OCI-LY3 (cell line): ENCODE measurements around the gene LENEP.

Experiments used
- H2AFZ ChIP-seq: fragments of 200-600, 300-600 bp; shearing (Covaris generic); 2 replicates; pipeline ENCODE4 v1.6.0; 2014; ENCODE audit warnings: antibody characterized with exemption, low read depth, low read length
- H3K27ac ChIP-seq: fragments of 200-600, 300-600 bp; sonication (generic); 2 replicates; pipeline ENCODE4 v1.5.1; 2014; ENCODE audit warnings: mild to moderate bottlenecking, low read length, moderate library complexity, mixed read lengths
- H3K27me3 ChIP-seq: fragments of 200-600, 300-600 bp; sonication (generic); 2 replicates; pipeline ENCODE4 v1.6.1; 2014; ENCODE audit warnings: low read depth, low read length, mixed read lengths
- H3K36me3 ChIP-seq: fragments of 200-600, 300-600 bp; sonication (generic); replicated peaks from 2 replicates; pipeline ENCODE3; 2014; ENCODE audit warnings: low read depth, low read length, mixed read lengths
- H3K4me1 ChIP-seq: fragments of 300-600, 200-600 bp; sonication (generic); 2 replicates; pipeline ENCODE4 v1.6.1; 2014; ENCODE audit warnings: low read length, mixed read lengths
- H3K4me2 ChIP-seq: fragments of 200-600, 300-600 bp; sonication (generic); 2 replicates; pipeline ENCODE4 v1.6.1; 2014; ENCODE audit warnings: low read length, mixed read lengths
- H3K4me3 ChIP-seq: fragments of 300-600, 200-600 bp; sonication (generic); 2 replicates; pipeline ENCODE4 v1.5.1; 2014; ENCODE audit warnings: antibody characterized with exemption, mild to moderate bottlenecking, low read length, moderate library complexity
- H3K79me2 ChIP-seq: fragments of 300-600, 200-600 bp; shearing (Covaris generic); 2 replicates; pipeline ENCODE4 v1.6.1; 2014; ENCODE audit warnings: mild to moderate bottlenecking, low read length, mixed read lengths
- H3K9ac ChIP-seq: fragments of 300-600, 200-600 bp; shearing (Covaris generic); 2 replicates; pipeline ENCODE4 v1.6.0; 2014; ENCODE audit warnings: mild to moderate bottlenecking, low read length, moderate library complexity
- H3K9me3 ChIP-seq: fragments of 200-600, 300-600 bp; shearing (Covaris generic); 2 replicates; pipeline ENCODE4 v1.6.1; 2014; ENCODE audit warnings: low read length, mixed read lengths; ENCODE audit not compliant: insufficient read depth
- H4K20me1 ChIP-seq: fragments of 200-600, 300-600 bp; sonication (generic); 2 replicates; pipeline ENCODE4 v1.6.1; 2016; ENCODE audit warnings: low read length, mixed read lengths; ENCODE audit not compliant: insufficient read depth
- CTCF ChIP-seq: fragments of 200-600, 300-600 bp; sonication (generic); IDR thresholded peaks from 2 replicates; pipeline ENCODE4 v1.5.1; 2014; ENCODE audit warnings: antibody characterized with exemption, low read length, low read depth
- EZH2phosphoT487 ChIP-seq: fragments of 200-600 bp; shearing (Covaris generic); IDR thresholded peaks from 2 replicates; pipeline ENCODE4 v1.6.1; 2018; ENCODE audit warnings: antibody characterized with exemption, mixed run types, low read depth

LENEP gene

GRCh38 chr1:154961207-154962155 is 31.9 kb upstream of the LENEP start, which contains the start of gene PYGO2:
Gene PYGO2, minus strand, starts transcription at chr1:154961782. Its CDS starts 206 bp downstream, at chr1:154961576.
- H2AFZ ChIP-seq, result peak within 1 kb of the TSS; percentile 71
- peaks cover 30% of the 10 kb centered on the region for H3K4me1 ChIP-seq
- H3K4me2 ChIP-seq, result peak within 1 kb of the TSS; percentile 95
- no peak for TF ChIP-seq EZH2phosphoT487
- TF ChIP-seq CTCF, result peak; percentile 84
- H3K79me2 ChIP-seq, result peaks cover 31% of the 10 kb centered on the region
- peak within 1 kb of the TSS; percentile 96 for H3K9ac ChIP-seq
- H3K4me3 ChIP-seq, result peak within 1 kb of the TSS; percentile 92
- H4K20me1 ChIP-seq, result peaks cover 7% of the 10 kb centered on the region; the same call in 1 of the 2 replicates
- H3K9me3 ChIP-seq, result no peaks in the 10 kb centered on the region
- H3K27ac ChIP-seq, result peak within 1 kb of the TSS; percentile 73
- no peaks in the 10 kb centered on the region for H3K27me3 ChIP-seq
- H3K36me3 ChIP-seq, result peaks cover 26% of the 10 kb centered on the region

DNA sequence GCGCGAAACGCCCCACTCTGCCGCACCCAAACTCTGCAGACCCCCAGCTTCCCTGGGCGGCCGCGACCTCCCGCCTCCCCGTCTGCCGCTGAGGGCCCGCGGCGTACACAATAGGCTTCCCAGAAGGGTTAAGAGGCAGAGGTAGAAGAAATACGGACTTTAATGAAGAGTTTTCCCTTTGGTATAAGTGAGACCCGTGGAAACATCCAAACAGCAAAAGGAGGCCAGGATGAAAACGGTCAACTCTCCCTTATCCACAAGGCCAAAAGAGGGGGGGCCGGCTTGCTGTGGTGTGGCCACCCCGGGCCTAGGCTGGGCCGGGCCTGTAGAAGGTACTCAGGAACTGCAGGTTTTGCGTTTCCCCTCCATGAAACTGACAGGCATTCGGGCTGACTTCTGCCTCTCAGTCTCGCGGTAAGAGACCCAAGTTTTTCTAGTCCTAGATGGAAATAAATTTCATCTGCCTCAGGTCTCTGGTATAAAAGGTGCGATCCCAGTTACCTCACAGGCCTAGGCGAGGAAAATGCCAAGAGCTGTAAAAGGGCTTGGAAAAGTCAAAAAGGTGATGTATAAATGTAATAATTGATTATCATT is 31.1 kb upstream of the LENEP start:
- peak overlapping the region; percentile 67; the same call in 1 of the 2 replicates for H2AFZ ChIP-seq
- peak overlapping the region; percentile 73 for H3K27ac ChIP-seq
- H3K79me2 ChIP-seq, result peaks cover 31% of the 10 kb centered on the region
- H3K36me3 ChIP-seq, result peaks cover 28% of the 10 kb centered on the region
- no peak for TF ChIP-seq CTCF
- no peak for TF ChIP-seq EZH2phosphoT487
- H3K4me2 ChIP-seq, result peak overlapping the region; percentile 95
- H3K9ac ChIP-seq, result peak overlapping the region; percentile 96
- H3K4me3 ChIP-seq, result peak overlapping the region; percentile 92
- no peaks in the 10 kb centered on the region for H3K9me3 ChIP-seq
- peaks cover 7% of the 10 kb centered on the region; the same call in 1 of the 2 replicates for H4K20me1 ChIP-seq
- H3K27me3 ChIP-seq, result no peaks in the 10 kb centered on the region
- H3K4me1 ChIP-seq, result peaks cover 28% of the 10 kb centered on the region

- peaks cover 7% of the 10 kb centered on the region; the same call in 1 of the 2 replicates for H4K20me1 ChIP-seq
- H3K9me3 ChIP-seq, result no peaks in the 10 kb centered on the region
- no peak overlapping the region for H2AFZ ChIP-seq
- peak overlapping the region; percentile 95 for H3K4me2 ChIP-seq
- TF ChIP-seq CTCF (no peak), EZH2phosphoT487 (no peak)
- H3K27me3 ChIP-seq, result no peaks in the 10 kb centered on the region
- peak overlapping the region; percentile 92 for H3K4me3 ChIP-seq
- peak overlapping the region; percentile 73; the same call in 1 of the 2 replicates for H3K27ac ChIP-seq
- peaks cover 22% of the 10 kb centered on the region for H3K4me1 ChIP-seq
- H3K9ac ChIP-seq, result peak overlapping the region; percentile 96
- peaks cover 33% of the 10 kb centered on the region for H3K36me3 ChIP-seq
- peaks cover 31% of the 10 kb centered on the region for H3K79me2 ChIP-seq
These were observed 30.5 kb upstream of the LENEP start for GRCh38 chr1:154962795-154963330.
